Left ventricle myocardium inferior (tissue), 1 donor: ENCODE measurements around the gene TUBB2B. TPM values are rescaled to one million over a fixed set of nuclear protein-coding genes. Genes with fewer than 3 reads are reported as not detected.

ENCODE experiments used
- DNase-seq: peaks from one replicate; pipeline ENCODE4 v3.0.0-alpha.2; 2020
- H3K27ac ChIP-seq: fragments of 200-600 bp; replicated peaks from 2 replicates; pipeline ENCODE4 v1.8.0; 2021
- H3K27me3 ChIP-seq: fragments of 200-600 bp; 2 replicates; pipeline ENCODE4 v1.8.0; 2021; ENCODE audit warnings: low read depth
- H3K36me3 ChIP-seq: fragments of 200-600 bp; 2 replicates; pipeline ENCODE4 v1.8.0; 2021
- H3K4me1 ChIP-seq: fragments of 200-600 bp; 2 replicates; pipeline ENCODE4 v1.8.0; 2021
- H3K4me3 ChIP-seq: fragments of 200-600 bp; 2 replicates; pipeline ENCODE4 v1.8.0; 2021; ENCODE audit warnings: mild to moderate bottlenecking, moderate library complexity
- H3K9me3 ChIP-seq: fragments of 200-600 bp; replicated peaks from 2 replicates; pipeline ENCODE4 v1.8.0; 2021
- CTCF ChIP-seq: fragments of 200-600 bp; IDR thresholded peaks from 2 replicates; pipeline ENCODE4 v1.8.0; 2021; ENCODE audit warnings: antibody characterized with exemption, mild to moderate bottlenecking, borderline replicate concordance
- intact Hi-C: fragments of 100-400 bp; cut with micrococcal nuclease; formaldehyde crosslinking; loops from one replicate; pipeline ENCODE4 v1.11.0; 2022
- total RNA-seq: library from RNA; stranded (reverse); fragmentation: NEBNext Ultra II Directional; extraction: Animal tissue kit (Norgen Biotek cat#: 25700); gene quantifications from one replicate; pipeline ENCODE4 v1.2.1, GENCODE V29; 2021
- donor health status: DM: no; HTN: yes; CAD: no; lungs with severe emphysema.

TUBB2B gene
- total RNA-seq, 1 donor from 2014 or later: 1.4 TPM

GRCh38 chr6:3221578-3221977 lies 5.9 kb downstream of the TUBB2B start:
- no peaks in the 10 kb centered on the region for H3K36me3 ChIP-seq
- peaks cover 2% of the 10 kb centered on the region for H3K4me1 ChIP-seq
- TF ChIP-seq CTCF: no peak
- intact Hi-C loops: no loop called here
- peaks cover 50% of the 10 kb centered on the region for H3K27me3 ChIP-seq
- no peak overlapping the region for H3K27ac ChIP-seq
- H3K4me3 ChIP-seq: no peak overlapping the region
- H3K9me3 ChIP-seq: no peaks in the 10 kb centered on the region
- DNase-seq: no peak

GRCh38 chr6:3220366-3220765 lies 7.1 kb downstream of the TUBB2B start:
- Histone ChIP-seq H3K9me3 (no peaks in the 10 kb centered on the region), H3K4me3 (no peak overlapping the region), H3K36me3 (no peaks in the 10 kb centered on the region), H3K4me1 (no peaks in the 10 kb centered on the region), H3K27ac (no peak overlapping the region), H3K27me3 (peaks cover 51% of the 10 kb centered on the region)
- no peak for TF ChIP-seq CTCF
- DNase-seq: no peak
- intact Hi-C loops: no loop called here

GRCh38 chr6:3218266-3218665 lies 9.2 kb downstream of the TUBB2B start:
- no peak for DNase-seq
- no peak for TF ChIP-seq CTCF
- Histone ChIP-seq H3K27me3 (peaks cover 56% of the 10 kb centered on the region), H3K4me3 (no peak overlapping the region), H3K36me3 (no peaks in the 10 kb centered on the region), H3K9me3 (no peaks in the 10 kb centered on the region), H3K27ac (no peak overlapping the region), H3K4me1 (no peaks in the 10 kb centered on the region)
- intact Hi-C loops: no loop called here

GRCh38 chr6:3217286-3217685 lies 10.2 kb downstream of the TUBB2B start:
- H3K4me1 ChIP-seq: no peaks in the 10 kb centered on the region
- no peak for DNase-seq
- TF ChIP-seq CTCF: no peak
- H3K4me3 ChIP-seq: no peak overlapping the region
- no peak overlapping the region for H3K27ac ChIP-seq
- H3K27me3 ChIP-seq: peaks cover 56% of the 10 kb centered on the region
- no peaks in the 10 kb centered on the region for H3K36me3 ChIP-seq
- H3K9me3 ChIP-seq: no peaks in the 10 kb centered on the region
- intact Hi-C loops: no loop called here

GRCh38 chr6:3214898-3215297 lies 12.6 kb downstream of the TUBB2B start:
- Histone ChIP-seq H3K27ac (no peak overlapping the region), H3K4me3 (no peak overlapping the region), H3K4me1 (no peaks in the 10 kb centered on the region), H3K27me3 (peaks cover 53% of the 10 kb centered on the region), H3K36me3 (no peaks in the 10 kb centered on the region), H3K9me3 (no peaks in the 10 kb centered on the region)
- DNase-seq: no peak
- TF ChIP-seq CTCF: no peak
- intact Hi-C loops: no loop called here

GRCh38 chr6:3213334-3213695 lies 14.1 kb downstream of the TUBB2B start:
- H3K9me3 ChIP-seq: no peaks in the 10 kb centered on the region
- no peak for TF ChIP-seq CTCF
- DNase-seq: no peak
- H3K27me3 ChIP-seq: peaks cover 48% of the 10 kb centered on the region
- intact Hi-C loops: no loop called here
- no peaks in the 10 kb centered on the region for H3K36me3 ChIP-seq
- no peak overlapping the region for H3K27ac ChIP-seq
- no peak overlapping the region for H3K4me3 ChIP-seq
- H3K4me1 ChIP-seq: no peaks in the 10 kb centered on the region
